ENCODE results near the gene MSLN. TPM values are rescaled to one million over a fixed set of nuclear protein-coding genes. Genes with fewer than 3 reads are reported as not detected.

The MSLN gene
- total and polyA plus RNA-seq, 2 experiments from 2014 or later = not detected

DNA sequence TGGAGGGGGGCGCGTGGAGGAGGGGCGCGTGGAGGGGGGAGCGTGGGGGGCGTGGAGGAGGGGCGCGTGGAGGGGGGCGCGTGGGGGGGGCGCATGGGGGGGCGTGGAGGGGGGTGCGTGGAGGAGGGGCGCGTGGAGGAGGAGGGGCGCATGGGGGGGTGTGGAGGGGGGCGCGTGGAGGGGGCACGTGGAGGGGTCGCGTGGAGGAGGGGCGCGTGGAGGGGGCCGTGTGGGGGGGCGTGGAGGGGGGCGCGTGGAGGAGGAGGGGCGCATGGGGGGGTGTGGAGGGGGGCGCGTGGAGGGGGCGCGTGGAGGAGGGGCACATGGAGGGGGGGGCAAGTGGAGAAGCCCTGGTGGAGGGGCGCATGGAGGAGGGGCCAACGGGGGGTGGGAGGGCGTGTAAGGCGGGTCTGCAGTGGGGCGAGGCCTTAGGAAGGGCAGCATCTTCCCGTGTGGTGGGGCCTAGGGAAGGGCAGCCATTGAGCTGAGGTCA is 7.3 kb downstream of the MSLN start:
- Histone ChIP-seq H3K4me1 (ENCODE audit: insufficient read depth) (no peaks in the 10 kb centered on the region), H3K4me2 (ENCODE audit: unreplicated experiment) (no peak overlapping the region), H3K9ac (no peak overlapping the region), H3K79me2 (ENCODE audit: insufficient read depth) (no peaks in the 10 kb centered on the region), H3K9me3 (ENCODE audit: low read depth) (no peaks in the 10 kb centered on the region), H3K27me3 (replicated peaks; ENCODE audit: insufficient read depth) (no peaks in the 10 kb centered on the region), H3K36me3 (ENCODE audit: low read depth) (no peaks in the 10 kb centered on the region), H3F3A (ENCODE audit: insufficient read depth) (no peaks in the 10 kb centered on the region), H3K27ac (no peak overlapping the region), H2AFZ (no peak overlapping the region), H3K4me3 (no peak overlapping the region), H3K9me2 (ENCODE audit: insufficient read depth) (no peaks in the 10 kb centered on the region), H4K20me1 (ENCODE audit: insufficient read depth) (no peaks in the 10 kb centered on the region)
- DNase-seq = no peak
- 73% methylated on average over 38 of the region's 38 CpGs; no CpG with 5 or more reads in 1 of the 2 experiments for WGBS, 2 experiments (ENCODE audit: low coverage in 1 of 2, low lambda C conversion rate in 2 of 2, missing lambda C conversion rate in 2 of 2)
- in situ Hi-C loops (cut with MboI) = no loop called here
- TF ChIP-seq EZH2 (IDR thresholded peaks at IDR 0.05; ENCODE audit: insufficient read depth, poor library complexity, severe bottlenecking) = no peak
- no peak for TF ChIP-seq EZH2phosphoT487 (IDR thresholded peaks at IDR 0.05; ENCODE audit: insufficient read depth, low read depth)

DNA sequence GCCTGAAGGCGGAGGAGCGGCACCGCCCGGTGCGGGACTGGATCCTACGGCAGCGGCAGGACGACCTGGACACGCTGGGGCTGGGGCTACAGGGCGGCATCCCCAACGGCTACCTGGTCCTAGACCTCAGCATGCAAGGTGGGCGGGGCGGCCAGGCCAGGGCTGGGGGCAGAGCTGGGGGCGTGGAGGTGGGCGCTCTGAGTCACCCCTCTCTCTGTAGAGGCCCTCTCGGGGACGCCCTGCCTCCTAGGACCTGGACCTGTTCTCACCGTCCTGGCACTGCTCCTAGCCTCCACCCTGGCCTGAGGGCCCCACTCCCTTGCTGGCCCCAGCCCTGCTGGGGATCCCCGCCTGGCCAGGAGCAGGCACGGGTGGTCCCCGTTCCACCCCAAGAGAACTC is 7.9 kb downstream of the MSLN start:
- no peak for DNase-seq
- Histone ChIP-seq H2AFZ (no peak overlapping the region), H3K4me2 (ENCODE audit: unreplicated experiment) (no peak overlapping the region), H3K9me2 (ENCODE audit: insufficient read depth) (no peaks in the 10 kb centered on the region), H3K79me2 (ENCODE audit: insufficient read depth) (no peaks in the 10 kb centered on the region), H3K9me3 (ENCODE audit: low read depth) (no peaks in the 10 kb centered on the region), H3F3A (ENCODE audit: insufficient read depth) (no peaks in the 10 kb centered on the region), H4K20me1 (ENCODE audit: insufficient read depth) (no peaks in the 10 kb centered on the region), H3K36me3 (ENCODE audit: low read depth) (no peaks in the 10 kb centered on the region), H3K27me3 (replicated peaks; ENCODE audit: insufficient read depth) (no peaks in the 10 kb centered on the region), H3K9ac (no peak overlapping the region), H3K4me3 (no peak overlapping the region), H3K4me1 (ENCODE audit: insufficient read depth) (no peaks in the 10 kb centered on the region), H3K27ac (no peak overlapping the region)
- no peak for TF ChIP-seq EZH2 (IDR thresholded peaks at IDR 0.05; ENCODE audit: insufficient read depth, poor library complexity, severe bottlenecking)
- TF ChIP-seq EZH2phosphoT487 (IDR thresholded peaks at IDR 0.05; ENCODE audit: insufficient read depth, low read depth) = no peak
- in situ Hi-C loops (cut with MboI) = no loop called here
- WGBS, 2 experiments (ENCODE audit: low coverage in 1 of 2, low lambda C conversion rate in 2 of 2, missing lambda C conversion rate in 2 of 2) = 74 to 80% methylated on average over 11 to 21 of the region's 21 CpGs

DNA sequence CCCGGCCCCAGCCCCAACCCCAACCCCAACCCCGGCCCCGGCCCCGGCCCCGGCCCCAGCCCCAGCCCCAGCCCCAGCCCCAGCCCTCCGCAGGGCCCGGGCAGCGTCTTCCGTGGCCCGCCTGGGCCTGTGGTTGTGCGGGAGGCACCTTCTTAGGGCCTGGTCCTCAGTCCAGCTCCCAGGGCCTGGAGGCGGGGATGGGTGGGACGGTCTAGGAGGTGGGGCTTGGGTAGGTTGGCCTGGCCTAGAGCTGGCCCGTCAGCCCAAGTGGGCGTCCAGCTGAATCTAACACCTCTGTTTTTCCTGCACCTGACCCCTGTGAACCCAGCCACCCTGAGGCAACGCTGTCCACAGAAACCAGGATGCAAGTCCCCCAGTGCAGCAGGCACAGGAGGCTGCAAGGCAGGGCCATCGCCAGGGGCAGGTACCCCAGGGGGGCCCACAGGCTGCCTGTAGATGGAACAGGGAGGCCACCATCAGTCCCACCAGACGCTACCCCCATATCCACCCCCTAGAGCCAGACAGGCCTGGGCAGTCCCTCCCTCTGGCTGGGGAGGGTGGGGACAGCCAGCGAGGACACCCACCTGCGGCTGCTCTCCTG is 8.8 kb downstream of the MSLN start:
- TF ChIP-seq EZH2 (IDR thresholded peaks at IDR 0.05; ENCODE audit: insufficient read depth, poor library complexity, severe bottlenecking) (no peak), EZH2phosphoT487 (IDR thresholded peaks at IDR 0.05; ENCODE audit: insufficient read depth, low read depth) (no peak)
- H2AFZ ChIP-seq = no peak overlapping the region
- in situ Hi-C loops (cut with MboI) = no loop called here
- H4K20me1 ChIP-seq (ENCODE audit: insufficient read depth) = no peaks in the 10 kb centered on the region
- H3K27me3 ChIP-seq (replicated peaks; ENCODE audit: insufficient read depth) = no peaks in the 10 kb centered on the region
- H3K4me3 ChIP-seq = no peak overlapping the region
- no peaks in the 10 kb centered on the region for H3K9me2 ChIP-seq (ENCODE audit: insufficient read depth)
- no peaks in the 10 kb centered on the region for H3F3A ChIP-seq (ENCODE audit: insufficient read depth)
- H3K4me1 ChIP-seq (ENCODE audit: insufficient read depth) = no peaks in the 10 kb centered on the region
- no peaks in the 10 kb centered on the region for H3K9me3 ChIP-seq (ENCODE audit: low read depth)
- H3K27ac ChIP-seq = no peak overlapping the region
- no peaks in the 10 kb centered on the region for H3K36me3 ChIP-seq (ENCODE audit: low read depth)
- WGBS, 2 experiments (ENCODE audit: low coverage in 1 of 2, low lambda C conversion rate in 2 of 2, missing lambda C conversion rate in 2 of 2) = 70 to 82% methylated on average over 18 to 20 of the region's 20 CpGs
- no peak overlapping the region for H3K4me2 ChIP-seq (ENCODE audit: unreplicated experiment)
- no peak overlapping the region for H3K9ac ChIP-seq
- DNase-seq = no peak
- no peaks in the 10 kb centered on the region for H3K79me2 ChIP-seq (ENCODE audit: insufficient read depth)

- no peak for TF ChIP-seq EZH2phosphoT487 (IDR thresholded peaks at IDR 0.05; ENCODE audit: insufficient read depth, low read depth)
- TF ChIP-seq EZH2 (IDR thresholded peaks at IDR 0.05; ENCODE audit: insufficient read depth, poor library complexity, severe bottlenecking) = no peak
- Histone ChIP-seq H2AFZ (no peak overlapping the region), H3K9ac (no peak overlapping the region), H3K4me1 (ENCODE audit: insufficient read depth) (no peaks in the 10 kb centered on the region), H3F3A (ENCODE audit: insufficient read depth) (no peaks in the 10 kb centered on the region), H3K4me2 (ENCODE audit: unreplicated experiment) (no peak overlapping the region), H3K27me3 (replicated peaks; ENCODE audit: insufficient read depth) (no peaks in the 10 kb centered on the region), H3K4me3 (no peak overlapping the region), H3K27ac (no peak overlapping the region), H4K20me1 (ENCODE audit: insufficient read depth) (no peaks in the 10 kb centered on the region), H3K79me2 (ENCODE audit: insufficient read depth) (no peaks in the 10 kb centered on the region), H3K9me2 (ENCODE audit: insufficient read depth) (no peaks in the 10 kb centered on the region), H3K36me3 (ENCODE audit: low read depth) (no peaks in the 10 kb centered on the region), H3K9me3 (ENCODE audit: low read depth) (no peaks in the 10 kb centered on the region)
- in situ Hi-C loops (cut with MboI) = no loop called here
- 71 to 73% methylated on average over 10 to 19 of the region's 19 CpGs for WGBS, 2 experiments (ENCODE audit: low coverage in 1 of 2, low lambda C conversion rate in 2 of 2, missing lambda C conversion rate in 2 of 2)
- no peak for DNase-seq
Measured at GRCh38 chr16:769934-770333, 9.4 kb downstream of the MSLN start.
